ENCODE measurements around the gene GAK. TPM values are rescaled to one million over a fixed set of nuclear protein-coding genes. Genes with fewer than 3 reads are reported as not detected.
A peak's percentile ranks its signal among the peaks of the same experiment; 100 is the strongest.

GAK gene
- total and polyA plus RNA-seq, 3 experiments from 2014 or later: 82.9 to 118 (median 112) TPM

- Mint-ChIP-seq H3K27ac (peak overlapping the region; percentile 91 to 100 (median 93)), H3K4me3 (peak overlapping the region; percentile 76 to 89 (median 84)), H3K27me3 (peaks cover 0 to 3% of the 10 kb centered on the region in 2 donors), H3K36me3 (peaks cover 0 to 73% (median 14%) of the 10 kb centered on the region in 3 donors), H3K4me1 (peaks cover 31 to 35% (median 32%) of the 10 kb centered on the region in 3 donors), H3K9me3 (no peaks in the 10 kb centered on the region)
- peak overlapping the region; percentile 45 for H3K4me3 ChIP-seq (ENCODE audit: low read length)
- DNase-seq: peak; percentile 8 to 59 (median 24)
- H3K27me3 ChIP-seq (ENCODE audit: insufficient read depth, low read length, poor library complexity, severe bottlenecking): no peaks in the 10 kb centered on the region
- POLR2A ChIA-PET: interaction anchor here (1.0 kb wide), 2 partner anchors 19 to 52 kb away, joined by 4 read pairs; partner anchors contain the start of genes GAK and TMEM175
- no peaks in the 10 kb centered on the region for H3K9me3 ChIP-seq (ENCODE audit: low read length)
- peaks cover 24% of the 10 kb centered on the region for H3K4me1 ChIP-seq (ENCODE audit: insufficient read depth, low read length)
- H3K27ac ChIP-seq (ENCODE audit: low read depth, low read length): peak overlapping the region; percentile 41
- H3K36me3 ChIP-seq (ENCODE audit: insufficient read depth, low read length): peaks cover 18% of the 10 kb centered on the region
- CTCF ChIA-PET: no interaction called here
These were observed 52.4 kb downstream of the GAK start for GRCh38 chr4:879729-880077.

GRCh38 chr4:878796-879728, 53.1 kb downstream of the GAK start:
- Mint-ChIP-seq H3K9me3 (no peaks in the 10 kb centered on the region), H3K4me1 (peaks cover 31 to 35% (median 32%) of the 10 kb centered on the region in 3 donors)
- H3K27ac ChIP-seq (ENCODE audit: low read depth, low read length): peak overlapping the region; percentile 41

GRCh38 chr4:877502-877901, 54.6 kb downstream of the GAK start:
- Mint-ChIP-seq H3K4me1 (peaks cover 32 to 35% (median 33%) of the 10 kb centered on the region in 3 donors), H3K36me3 (peaks cover 8 to 74% (median 19%) of the 10 kb centered on the region in 3 donors), H3K27ac (peak overlapping the region in 4 of 8 donors; percentile 57 to 100 (median 71)), H3K27me3 (peaks cover 0 to 3% of the 10 kb centered on the region in 2 donors), H3K4me3 (no peak overlapping the region), H3K9me3 (no peaks in the 10 kb centered on the region)
- Histone ChIP-seq H3K4me1 (ENCODE audit: insufficient read depth, low read length) (peaks cover 24% of the 10 kb centered on the region), H3K27me3 (ENCODE audit: insufficient read depth, low read length, poor library complexity, severe bottlenecking) (no peaks in the 10 kb centered on the region), H3K27ac (ENCODE audit: low read depth, low read length) (no peak overlapping the region), H3K9me3 (ENCODE audit: low read length) (no peaks in the 10 kb centered on the region), H3K36me3 (ENCODE audit: insufficient read depth, low read length) (peaks cover 23% of the 10 kb centered on the region), H3K4me3 (ENCODE audit: low read length) (no peak overlapping the region)
- no peak for DNase-seq
- CTCF ChIA-PET: no interaction called here
- POLR2A ChIA-PET: no interaction called here

More at GRCh38 chr4:878796-879728, 53.1 kb downstream of the GAK start:
- Histone ChIP-seq H3K36me3 (ENCODE audit: insufficient read depth, low read length) (peaks cover 22% of the 10 kb centered on the region), H3K4me1 (ENCODE audit: insufficient read depth, low read length) (peaks cover 24% of the 10 kb centered on the region), H3K9me3 (ENCODE audit: low read length) (no peaks in the 10 kb centered on the region), H3K4me3 (ENCODE audit: low read length) (peak overlapping the region; percentile 45), H3K27me3 (ENCODE audit: insufficient read depth, low read length, poor library complexity, severe bottlenecking) (no peaks in the 10 kb centered on the region)
- peaks cover 0 to 3% of the 10 kb centered on the region in 2 donors for H3K27me3 Mint-ChIP-seq
- ChIA-PET POLR2A (interaction anchor here (1.0 kb wide), 2 partner anchors 18 to 53 kb away, joined by 4 read pairs; partner anchors contain the start of genes GAK and TMEM175), CTCF (interaction anchor here (0.9 kb wide), 1 partner anchor 108 kb away, joined by 3 read pairs; the partner anchor contains the start of gene IDUA)
- H3K36me3 Mint-ChIP-seq: peaks cover under 1 to 74% (median 16%) of the 10 kb centered on the region in 3 donors
- peak in 4 of 5 donors; percentile 8 to 66 (median 24) for DNase-seq
- peak overlapping the region; percentile 76 to 89 (median 84) for H3K4me3 Mint-ChIP-seq
- H3K27ac Mint-ChIP-seq: peak overlapping the region; percentile 91 to 100 (median 93)

GRCh38 chr4:876780-877179, 55.3 kb downstream of the GAK start:
- Histone ChIP-seq H3K9me3 (ENCODE audit: low read length) (no peaks in the 10 kb centered on the region), H3K36me3 (ENCODE audit: insufficient read depth, low read length) (peaks cover 23% of the 10 kb centered on the region), H3K27me3 (ENCODE audit: insufficient read depth, low read length, poor library complexity, severe bottlenecking) (no peaks in the 10 kb centered on the region), H3K4me3 (ENCODE audit: low read length) (no peak overlapping the region), H3K4me1 (ENCODE audit: insufficient read depth, low read length) (peaks cover 24% of the 10 kb centered on the region), H3K27ac (ENCODE audit: low read depth, low read length) (no peak overlapping the region)
- no peak for DNase-seq
- H3K27ac Mint-ChIP-seq: peak overlapping the region in 4 of 8 donors; percentile 47 to 79 (median 58)
- H3K36me3 Mint-ChIP-seq: peaks cover 8 to 73% (median 19%) of the 10 kb centered on the region in 3 donors
- H3K4me1 Mint-ChIP-seq: peaks cover 32 to 35% (median 33%) of the 10 kb centered on the region in 3 donors
- H3K27me3 Mint-ChIP-seq: peaks cover 0 to 3% of the 10 kb centered on the region in 2 donors
- ChIA-PET POLR2A (no interaction called here), CTCF (no interaction called here)
- no peaks in the 10 kb centered on the region for H3K9me3 Mint-ChIP-seq
- H3K4me3 Mint-ChIP-seq: no peak overlapping the region

- Mint-ChIP-seq H3K36me3 (peaks cover 8 to 74% (median 19%) of the 10 kb centered on the region in 3 donors), H3K4me1 (peaks cover 32 to 35% (median 33%) of the 10 kb centered on the region in 3 donors), H3K4me3 (no peak overlapping the region), H3K9me3 (no peaks in the 10 kb centered on the region), H3K27ac (peak overlapping the region in 1 of 8 donors; percentile 29), H3K27me3 (peaks cover 0 to 3% of the 10 kb centered on the region in 2 donors)
- Histone ChIP-seq H3K9me3 (ENCODE audit: low read length) (no peaks in the 10 kb centered on the region), H3K27ac (ENCODE audit: low read depth, low read length) (no peak overlapping the region), H3K4me3 (ENCODE audit: low read length) (no peak overlapping the region), H3K27me3 (ENCODE audit: insufficient read depth, low read length, poor library complexity, severe bottlenecking) (no peaks in the 10 kb centered on the region), H3K36me3 (ENCODE audit: insufficient read depth, low read length) (peaks cover 23% of the 10 kb centered on the region), H3K4me1 (ENCODE audit: insufficient read depth, low read length) (peaks cover 24% of the 10 kb centered on the region)
- CTCF ChIA-PET: no interaction called here
- POLR2A ChIA-PET: no interaction called here
- DNase-seq: no peak
These were observed 56.2 kb downstream of the GAK start for GRCh38 chr4:875818-876423.

GRCh38 chr4:874971-875817, 56.9 kb downstream of the GAK start:
- Histone ChIP-seq H3K4me1 (ENCODE audit: insufficient read depth, low read length) (peaks cover 23% of the 10 kb centered on the region), H3K4me3 (ENCODE audit: low read length) (no peak overlapping the region), H3K27ac (ENCODE audit: low read depth, low read length) (no peak overlapping the region), H3K9me3 (ENCODE audit: low read length) (no peaks in the 10 kb centered on the region), H3K27me3 (ENCODE audit: insufficient read depth, low read length, poor library complexity, severe bottlenecking) (no peaks in the 10 kb centered on the region), H3K36me3 (ENCODE audit: insufficient read depth, low read length) (peaks cover 23% of the 10 kb centered on the region)
- peaks cover 0 to 3% of the 10 kb centered on the region in 2 donors for H3K27me3 Mint-ChIP-seq
- H3K36me3 Mint-ChIP-seq: peaks cover 8 to 81% (median 19%) of the 10 kb centered on the region in 3 donors
- peaks cover 28 to 31% (median 28%) of the 10 kb centered on the region in 3 donors for H3K4me1 Mint-ChIP-seq
- no peaks in the 10 kb centered on the region for H3K9me3 Mint-ChIP-seq
- peak overlapping the region in 1 of 7 donors; percentile 48 for H3K4me3 Mint-ChIP-seq
- H3K27ac Mint-ChIP-seq: peak overlapping the region in 3 of 8 donors; percentile 76 to 82 (median 78)
- no peak for DNase-seq
- ChIA-PET CTCF (no interaction called here), POLR2A (no interaction called here)

GRCh38 chr4:874056-874455, 58.1 kb downstream of the GAK start:
- Histone ChIP-seq H3K36me3 (ENCODE audit: insufficient read depth, low read length) (peaks cover 18% of the 10 kb centered on the region), H3K4me1 (ENCODE audit: insufficient read depth, low read length) (peaks cover 12% of the 10 kb centered on the region), H3K4me3 (ENCODE audit: low read length) (no peak overlapping the region), H3K27me3 (ENCODE audit: insufficient read depth, low read length, poor library complexity, severe bottlenecking) (no peaks in the 10 kb centered on the region), H3K9me3 (ENCODE audit: low read length) (no peaks in the 10 kb centered on the region), H3K27ac (ENCODE audit: low read depth, low read length) (no peak overlapping the region)
- Mint-ChIP-seq H3K9me3 (no peaks in the 10 kb centered on the region), H3K27me3 (peaks cover 0 to 3% of the 10 kb centered on the region in 2 donors), H3K4me3 (no peak overlapping the region), H3K36me3 (peaks cover 13 to 80% (median 24%) of the 10 kb centered on the region in 3 donors), H3K4me1 (peaks cover 16 to 20% (median 17%) of the 10 kb centered on the region in 3 donors), H3K27ac (peak overlapping the region in 2 of 8 donors; percentile 10 to 34)
- no peak for DNase-seq
- ChIA-PET POLR2A (no interaction called here), CTCF (no interaction called here)
